B cell (primary cell): ENCODE data around the gene PDGFA.

Source experiments
- EZH2 ChIP-seq: IDR thresholded peaks from 2 replicates; pipeline ENCODE4 v1.6.1; 2012; ENCODE audit warnings: borderline replicate concordance, low read depth, mild to moderate bottlenecking, moderate library complexity, low read length; ENCODE audit not compliant: insufficient read depth, poor library complexity, severe bottlenecking
- TF ChIP-seq, protein P1 (sequence below): fragments of 200-600 bp; IDR thresholded peaks from one replicate; pipeline ENCODE4 v1.8.0; 2022; ENCODE audit warnings: antibody characterized with exemption, mild to moderate bottlenecking

DNA sequence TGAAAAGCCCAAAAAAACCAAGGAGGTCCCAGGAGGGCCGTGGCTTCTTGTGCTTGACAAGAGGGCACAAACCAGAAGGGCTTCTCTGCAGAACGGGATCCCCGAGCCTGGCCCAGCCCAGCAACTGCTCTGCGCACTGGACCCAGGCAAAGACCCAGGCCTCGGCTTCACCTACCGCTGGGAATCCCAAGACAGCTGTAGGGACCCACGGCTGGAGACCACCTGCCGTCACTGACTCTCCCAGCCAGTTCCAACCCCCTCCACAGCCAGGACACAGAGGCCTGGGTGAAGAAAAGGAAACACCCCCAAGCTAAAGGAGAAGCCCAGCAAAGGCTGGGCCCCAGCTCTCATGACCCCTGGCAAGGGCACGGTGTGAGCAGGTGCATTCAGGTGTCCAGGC lies 24.3 kb downstream of the PDGFA start:
- TF ChIP-seq, protein P1, sequence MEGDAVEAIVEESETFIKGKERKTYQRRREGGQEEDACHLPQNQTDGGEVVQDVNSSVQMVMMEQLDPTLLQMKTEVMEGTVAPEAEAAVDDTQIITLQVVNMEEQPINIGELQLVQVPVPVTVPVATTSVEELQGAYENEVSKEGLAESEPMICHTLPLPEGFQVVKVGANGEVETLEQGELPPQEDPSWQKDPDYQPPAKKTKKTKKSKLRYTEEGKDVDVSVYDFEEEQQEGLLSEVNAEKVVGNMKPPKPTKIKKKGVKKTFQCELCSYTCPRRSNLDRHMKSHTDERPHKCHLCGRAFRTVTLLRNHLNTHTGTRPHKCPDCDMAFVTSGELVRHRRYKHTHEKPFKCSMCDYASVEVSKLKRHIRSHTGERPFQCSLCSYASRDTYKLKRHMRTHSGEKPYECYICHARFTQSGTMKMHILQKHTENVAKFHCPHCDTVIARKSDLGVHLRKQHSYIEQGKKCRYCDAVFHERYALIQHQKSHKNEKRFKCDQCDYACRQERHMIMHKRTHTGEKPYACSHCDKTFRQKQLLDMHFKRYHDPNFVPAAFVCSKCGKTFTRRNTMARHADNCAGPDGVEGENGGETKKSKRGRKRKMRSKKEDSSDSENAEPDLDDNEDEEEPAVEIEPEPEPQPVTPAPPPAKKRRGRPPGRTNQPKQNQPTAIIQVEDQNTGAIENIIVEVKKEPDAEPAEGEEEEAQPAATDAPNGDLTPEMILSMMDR = no peak
- TF ChIP-seq EZH2 = no peak
